Heart left ventricle (tissue), 13 donors: Measurements from ENCODE around the gene BFSP2.

Experiments used
- POLR2A ChIP-seq, 2 donors: fragments of 450-650 bp; IDR thresholded peaks; one replicate each; pipeline ENCODE4 v1.6.1; 2017; ENCODE audit warnings: antibody characterized with exemption in 2 of 2, mild to moderate bottlenecking in 2 of 2, moderate library complexity in 2 of 2
- TF ChIP-seq, protein P1 (sequence below), 12 donors: fragments of 200-600 bp; sonication (generic) in 4 of 12; IDR thresholded peaks; one replicate each; pipeline versions ENCODE4 v1.5.0 to v1.8.0; 2018 to 2022; ENCODE audit warnings: antibody characterized with exemption in 12 of 12, mild to moderate bottlenecking in 5 of 12
- donor health status: ischemic (EF 13 %, LVEDD 7.1; RV severe dilation, severe dysfunction).
- donor health status: DM: no; HTN: yes; CAD: no.
- donor health status: DM: no; HTN: no; CAD: no.
- donor health status: ischemic (EF 25% LVEDD 6.9; RV normal size, moderate dysfunction).
- donor health status: ischemic (EF 25% LVEDD 5.7; RV mildly dilated, moderate dysfunction).
- donor health status: ischemic (EF 35%, LVEDD 5.7; RV mildly dilated, moderate dysfunction).
- donor health status: nonischemic (EF 11% LVEDD 7.7; RV severe dilation, severe dysfunction).
- donor health status: DM: yes; HTN: yes; CAD: no.
- donor health status: PGD.
- donor health status: ischemic (EF 29% LVEDD 5.4; RV normal size, mild dysfunction).
- donor health status: nonischemic (EF 23%, LVEDD 6.1; RV moderate dilation, normal function).

DNA sequence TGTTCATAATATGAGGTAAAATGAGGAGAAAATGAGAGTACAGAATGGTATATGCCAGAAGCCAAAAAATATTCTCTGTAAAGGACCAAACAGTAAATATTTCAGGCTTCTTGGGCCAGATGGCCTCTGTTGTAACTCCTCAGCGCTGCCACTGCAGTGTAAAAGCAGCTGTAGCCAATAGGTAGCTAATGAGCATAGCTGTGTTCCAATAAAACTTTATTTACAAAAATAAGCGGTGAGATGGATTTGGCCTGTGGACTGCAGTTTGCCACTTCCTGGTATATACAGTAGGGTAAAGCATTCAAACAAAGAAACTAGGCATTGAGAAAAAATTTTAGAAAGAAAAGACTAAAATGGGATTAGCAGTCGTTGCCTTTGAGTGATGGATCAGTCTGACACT lies 51.5 kb downstream of the BFSP2 start:
- TF ChIP-seq, protein P1, sequence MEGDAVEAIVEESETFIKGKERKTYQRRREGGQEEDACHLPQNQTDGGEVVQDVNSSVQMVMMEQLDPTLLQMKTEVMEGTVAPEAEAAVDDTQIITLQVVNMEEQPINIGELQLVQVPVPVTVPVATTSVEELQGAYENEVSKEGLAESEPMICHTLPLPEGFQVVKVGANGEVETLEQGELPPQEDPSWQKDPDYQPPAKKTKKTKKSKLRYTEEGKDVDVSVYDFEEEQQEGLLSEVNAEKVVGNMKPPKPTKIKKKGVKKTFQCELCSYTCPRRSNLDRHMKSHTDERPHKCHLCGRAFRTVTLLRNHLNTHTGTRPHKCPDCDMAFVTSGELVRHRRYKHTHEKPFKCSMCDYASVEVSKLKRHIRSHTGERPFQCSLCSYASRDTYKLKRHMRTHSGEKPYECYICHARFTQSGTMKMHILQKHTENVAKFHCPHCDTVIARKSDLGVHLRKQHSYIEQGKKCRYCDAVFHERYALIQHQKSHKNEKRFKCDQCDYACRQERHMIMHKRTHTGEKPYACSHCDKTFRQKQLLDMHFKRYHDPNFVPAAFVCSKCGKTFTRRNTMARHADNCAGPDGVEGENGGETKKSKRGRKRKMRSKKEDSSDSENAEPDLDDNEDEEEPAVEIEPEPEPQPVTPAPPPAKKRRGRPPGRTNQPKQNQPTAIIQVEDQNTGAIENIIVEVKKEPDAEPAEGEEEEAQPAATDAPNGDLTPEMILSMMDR (IDR thresholded peaks at IDR 0.05) = no peak
- no peak for TF ChIP-seq POLR2A (IDR thresholded peaks at IDR 0.05)
